T-helper 2 cell treated with Interferon-gamma antibody and Interleukin-4, amounts not matched to agents 5 μg/mL and 100 μg/mL, for 36 hours (primary cell): ENCODE measurements around the gene SSR3.
"Not testable (repeated sequence)": the region's sequence is repeated elsewhere in the genome, so short reads cannot be mapped to it uniquely, and the experiment has no call there.

Source experiments
- DNase-seq: peaks from one replicate; pipeline ENCODE4 v3.0.0; 2021; ENCODE audit warnings: low spot score
- H3K27ac Mint-ChIP-seq: one replicate; pipeline ENCODE4 v1.8.0; 2021; ENCODE audit warnings: mild to moderate bottlenecking, mixed read lengths
- H3K27me3 Mint-ChIP-seq: one replicate; pipeline ENCODE4 v1.8.0; 2021; ENCODE audit warnings: low read depth, mixed read lengths
- H3K36me3 Mint-ChIP-seq: one replicate; pipeline ENCODE4 v1.8.0; 2021; ENCODE audit warnings: low read depth, mixed read lengths
- H3K4me1 Mint-ChIP-seq: one replicate; pipeline ENCODE4 v1.8.0; 2021; ENCODE audit warnings: low read depth, mixed read lengths
- H3K4me3 Mint-ChIP-seq: one replicate; pipeline ENCODE4 v1.8.0; 2022; ENCODE audit warnings: mild to moderate bottlenecking, moderate library complexity, mixed read lengths
- H3K9me3 Mint-ChIP-seq: one replicate; pipeline ENCODE4 v1.8.0; 2021; ENCODE audit warnings: mixed read lengths

SSR3 gene

GRCh38 chr3:156583469-156583868 lies 28.6 kb upstream of the SSR3 start:
- Mint-ChIP-seq H3K4me1 (peaks cover 8% of the 10 kb centered on the region), H3K9me3 (no peaks in the 10 kb centered on the region), H3K4me3 (no peak overlapping the region), H3K27me3 (peaks cover 12% of the 10 kb centered on the region), H3K27ac (no peak overlapping the region), H3K36me3 (no peaks in the 10 kb centered on the region)
- no peak for DNase-seq

- Mint-ChIP-seq H3K9me3 (no peaks in the 10 kb centered on the region), H3K4me1 (peaks cover 8% of the 10 kb centered on the region), H3K4me3 (no peak overlapping the region), H3K27me3 (peaks cover 12% of the 10 kb centered on the region), H3K36me3 (no peaks in the 10 kb centered on the region), H3K27ac (peak overlapping the region; percentile 2)
- no peak for DNase-seq
Observed at GRCh38 chr3:156582532-156583183, 27.7 kb upstream of the SSR3 start.

DNA sequence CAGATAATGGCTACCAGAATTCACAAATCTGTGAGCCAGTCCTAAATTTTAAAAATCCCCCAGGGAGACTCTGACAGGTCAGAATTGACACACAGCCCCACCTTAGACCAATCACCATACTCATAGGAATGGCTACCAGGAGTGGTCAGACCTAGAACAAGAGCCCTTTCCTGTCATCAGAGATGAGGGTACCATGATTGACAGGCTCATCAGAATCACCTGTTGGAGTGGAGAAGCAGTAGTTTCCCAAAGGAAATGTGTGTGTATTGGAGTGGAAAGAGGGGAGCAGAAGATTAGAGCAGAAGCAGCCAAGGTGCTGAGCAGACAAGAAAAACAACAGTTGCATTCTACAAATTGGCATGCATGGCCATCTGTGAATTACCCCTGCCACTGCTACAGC lies 27.0 kb upstream of the SSR3 start:
- DNase-seq, result no peak
- Mint-ChIP-seq H3K9me3 (no peaks in the 10 kb centered on the region), H3K36me3 (no peaks in the 10 kb centered on the region), H3K27me3 (peaks cover 16% of the 10 kb centered on the region), H3K4me3 (no peak overlapping the region), H3K4me1 (peaks cover 8% of the 10 kb centered on the region), H3K27ac (no peak overlapping the region)

DNA sequence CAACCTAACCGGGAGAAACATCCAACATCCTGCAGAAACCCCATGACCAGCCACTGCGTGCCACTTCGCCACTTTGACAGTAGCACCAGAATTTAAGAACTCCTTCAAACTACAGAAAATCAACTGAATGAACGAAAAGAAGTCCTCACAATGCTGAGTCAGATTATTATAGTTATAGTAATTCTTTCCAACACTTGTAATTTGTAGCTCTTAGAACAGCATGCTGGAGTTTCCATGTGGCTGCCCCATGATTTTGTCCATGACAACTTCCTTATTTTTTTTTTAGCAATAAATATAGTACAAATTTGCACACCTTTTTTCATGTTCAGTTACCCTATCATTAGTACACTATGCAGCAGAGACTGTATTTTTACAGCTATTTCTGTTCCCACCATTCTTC lies 26.1 kb upstream of the SSR3 start:
- Mint-ChIP-seq H3K4me1 (peaks cover 8% of the 10 kb centered on the region), H3K4me3 (no peak overlapping the region), H3K9me3 (no peaks in the 10 kb centered on the region), H3K27me3 (peaks cover 22% of the 10 kb centered on the region), H3K27ac (no peak overlapping the region), H3K36me3 (no peaks in the 10 kb centered on the region)
- no peak for DNase-seq

- peaks cover 30% of the 10 kb centered on the region for H3K27me3 Mint-ChIP-seq
- peaks cover 8% of the 10 kb centered on the region for H3K4me1 Mint-ChIP-seq
- DNase-seq, result no peak
- H3K36me3 Mint-ChIP-seq, result no peaks in the 10 kb centered on the region
- H3K4me3 Mint-ChIP-seq, result no peak overlapping the region
- H3K27ac Mint-ChIP-seq, result no peak overlapping the region
- H3K9me3 Mint-ChIP-seq, result no peaks in the 10 kb centered on the region
Observed at GRCh38 chr3:156579427-156579851, 24.5 kb upstream of the SSR3 start.

DNA sequence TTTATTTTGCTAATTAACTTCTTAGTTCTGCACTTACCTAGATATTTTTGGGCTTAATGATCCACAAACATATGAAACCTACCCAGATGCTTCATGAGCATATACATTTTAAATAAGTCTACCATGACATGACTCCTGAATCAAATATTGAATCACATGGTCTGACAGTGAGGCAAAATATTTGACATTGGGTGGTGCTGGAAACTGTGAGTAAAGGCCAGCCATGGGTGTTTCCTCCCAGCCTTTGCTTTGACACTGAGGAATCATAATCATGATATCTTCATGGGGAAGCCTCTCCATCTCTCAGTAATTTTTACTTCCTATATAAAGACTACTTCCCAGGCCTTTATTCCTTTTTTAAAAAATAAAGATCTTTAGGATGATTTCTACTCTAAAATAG lies 22.8 kb upstream of the SSR3 start:
- Mint-ChIP-seq H3K27me3 (peaks cover 42% of the 10 kb centered on the region), H3K9me3 (no peaks in the 10 kb centered on the region), H3K36me3 (no peaks in the 10 kb centered on the region), H3K4me1 (no peaks in the 10 kb centered on the region), H3K4me3 (no peak overlapping the region), H3K27ac (no peak overlapping the region)
- no peak for DNase-seq

- H3K4me1 Mint-ChIP-seq, result no peaks in the 10 kb centered on the region
- no peak overlapping the region for H3K4me3 Mint-ChIP-seq
- H3K27ac Mint-ChIP-seq, result peak overlapping the region; percentile 39
- no peaks in the 10 kb centered on the region for H3K36me3 Mint-ChIP-seq
- no peak for DNase-seq
- peaks cover 52% of the 10 kb centered on the region for H3K27me3 Mint-ChIP-seq
- H3K9me3 Mint-ChIP-seq, result no peaks in the 10 kb centered on the region
Observed at GRCh38 chr3:156576651-156577348, 21.9 kb upstream of the SSR3 start.

GRCh38 chr3:156576051-156576450 lies 21.1 kb upstream of the SSR3 start:
- H3K4me1 Mint-ChIP-seq, result no peaks in the 10 kb centered on the region
- no peak for DNase-seq
- no peaks in the 10 kb centered on the region for H3K36me3 Mint-ChIP-seq

DNA sequence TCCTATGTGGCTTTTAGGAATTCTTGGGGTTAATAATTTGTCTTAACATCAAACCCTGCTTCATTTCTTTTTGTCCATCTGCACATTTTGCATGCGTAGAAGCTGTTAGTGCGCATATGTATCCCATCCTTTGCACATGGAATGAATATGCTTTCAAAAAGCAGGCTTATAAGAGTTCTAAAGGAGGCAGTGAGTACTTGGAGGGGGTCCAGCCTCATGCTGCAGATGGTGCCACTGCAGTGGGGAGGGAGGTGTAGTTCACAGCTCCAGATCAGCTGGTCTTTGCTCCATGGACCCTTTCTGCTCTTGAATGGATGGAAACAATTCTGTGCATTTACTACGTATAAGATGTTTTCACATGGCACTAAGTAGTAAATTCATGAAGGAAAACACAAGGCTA lies 20.7 kb upstream of the SSR3 start:
- H3K27me3 Mint-ChIP-seq, result peaks cover 58% of the 10 kb centered on the region
- H3K27ac Mint-ChIP-seq, result no peak overlapping the region
- H3K36me3 Mint-ChIP-seq, result no peaks in the 10 kb centered on the region
- H3K9me3 Mint-ChIP-seq, result no peaks in the 10 kb centered on the region
- no peak for DNase-seq
- H3K4me3 Mint-ChIP-seq, result no peak overlapping the region
- no peaks in the 10 kb centered on the region for H3K4me1 Mint-ChIP-seq

More at GRCh38 chr3:156576051-156576450, 21.1 kb upstream of the SSR3 start:
- no peak overlapping the region for H3K27ac Mint-ChIP-seq
- peaks cover 54% of the 10 kb centered on the region for H3K27me3 Mint-ChIP-seq
- no peak overlapping the region for H3K4me3 Mint-ChIP-seq
- H3K9me3 Mint-ChIP-seq, result no peaks in the 10 kb centered on the region

DNA sequence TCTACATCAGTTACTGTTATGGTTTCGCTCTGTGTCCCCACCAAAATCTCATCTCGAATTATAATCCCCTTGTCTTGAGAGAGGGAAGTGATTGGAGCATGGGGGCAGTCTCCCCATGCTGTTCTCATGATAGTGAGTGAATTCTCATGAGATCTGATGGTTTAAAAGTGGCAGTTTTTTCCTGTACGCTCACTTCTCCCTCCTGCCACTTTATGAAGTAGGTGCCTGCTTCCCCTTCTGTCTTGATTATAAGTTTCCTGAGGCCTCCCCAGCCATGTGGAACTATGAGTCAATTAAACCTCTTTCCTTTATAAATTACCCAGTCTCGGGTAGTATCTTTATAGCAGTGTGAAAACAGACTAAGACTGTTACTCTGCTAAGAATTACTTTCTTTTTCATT lies 15.0 kb upstream of the SSR3 start:
- H3K4me1 Mint-ChIP-seq, H3K36me3 Mint-ChIP-seq, H3K27ac Mint-ChIP-seq, H3K4me3 Mint-ChIP-seq, DNase-seq, H3K9me3 Mint-ChIP-seq: not testable (repeated sequence)
- H3K27me3 Mint-ChIP-seq, result peaks cover 45% of the 10 kb centered on the region

DNA sequence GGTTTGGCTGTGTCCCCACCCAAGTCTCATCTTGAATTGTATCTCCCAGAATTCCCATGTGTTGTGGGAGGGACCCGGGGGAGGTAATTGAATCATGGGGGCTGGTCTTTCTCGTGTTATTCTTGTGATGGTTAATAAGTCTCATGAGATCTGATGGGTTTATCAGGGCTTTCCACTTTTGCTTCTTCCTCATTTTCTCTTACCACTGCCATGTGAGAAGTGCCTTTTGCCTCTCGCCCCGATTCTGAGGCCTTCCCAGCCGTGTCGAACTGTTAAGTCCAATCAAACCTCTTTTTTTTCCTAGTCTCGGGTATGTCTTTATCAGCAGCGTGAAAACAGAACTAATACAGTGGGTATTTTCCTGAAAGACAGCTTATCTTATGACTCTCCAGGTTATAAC lies 14.1 kb upstream of the SSR3 start:
- H3K36me3 Mint-ChIP-seq, DNase-seq, H3K4me1 Mint-ChIP-seq, H3K27ac Mint-ChIP-seq, H3K9me3 Mint-ChIP-seq, H3K4me3 Mint-ChIP-seq: not testable (repeated sequence)
- H3K27me3 Mint-ChIP-seq, result peaks cover 41% of the 10 kb centered on the region

DNA sequence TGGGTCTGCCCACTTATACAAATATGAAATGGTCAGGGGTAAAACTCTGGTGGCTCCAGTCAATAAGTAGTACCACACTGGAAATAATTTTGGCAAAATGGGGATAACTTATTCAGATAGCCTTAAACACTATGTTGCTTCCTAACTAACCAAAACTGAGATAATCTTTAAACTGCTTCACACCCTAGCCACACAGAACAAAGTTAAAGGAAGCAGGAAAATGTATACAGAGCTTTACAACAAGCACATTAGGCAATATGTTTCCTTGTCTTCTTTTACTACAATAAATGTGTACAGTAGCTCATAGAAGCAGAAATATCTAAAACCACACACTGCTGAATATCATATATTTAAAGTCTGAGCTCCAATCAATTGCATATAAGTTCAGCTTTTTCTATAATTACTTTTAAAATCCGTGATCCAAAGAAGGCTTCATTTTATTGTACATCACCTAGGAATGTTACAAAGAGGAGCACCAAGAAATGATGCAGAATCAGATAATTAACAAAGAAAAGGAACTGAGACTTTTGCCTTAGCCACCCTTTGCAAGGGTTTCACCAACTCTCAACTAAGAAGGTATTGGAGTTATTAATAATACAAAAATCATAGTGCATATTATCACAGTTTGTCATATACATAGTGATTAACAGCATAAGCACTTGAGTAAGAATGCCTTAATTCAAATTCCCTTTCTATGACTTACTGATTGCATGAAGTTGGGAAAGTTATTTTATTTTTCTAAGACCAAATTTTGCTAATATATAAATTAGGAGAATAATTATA lies 9.2 kb upstream of the SSR3 start:
- no peak overlapping the region for H3K4me3 Mint-ChIP-seq
- no peak overlapping the region for H3K27ac Mint-ChIP-seq
- H3K36me3 Mint-ChIP-seq, result no peaks in the 10 kb centered on the region

GRCh38 chr3:156562486-156562885 lies 7.6 kb upstream of the SSR3 start:
- not testable (repeated sequence) for H3K4me1 Mint-ChIP-seq, H3K27ac Mint-ChIP-seq, H3K9me3 Mint-ChIP-seq, H3K4me3 Mint-ChIP-seq, H3K36me3 Mint-ChIP-seq, DNase-seq
- H3K27me3 Mint-ChIP-seq, result peaks cover 30% of the 10 kb centered on the region

More for the DNA sequence above, 9.2 kb upstream of the SSR3 start:
- DNase-seq, result no peak
- Mint-ChIP-seq H3K9me3 (no peaks in the 10 kb centered on the region), H3K27me3 (peaks cover 30% of the 10 kb centered on the region), H3K4me1 (peaks cover 2% of the 10 kb centered on the region)

GRCh38 chr3:156561533-156561932 lies 6.6 kb upstream of the SSR3 start:
- peaks cover 2% of the 10 kb centered on the region for H3K4me1 Mint-ChIP-seq
- no peaks in the 10 kb centered on the region for H3K36me3 Mint-ChIP-seq
- no peaks in the 10 kb centered on the region for H3K9me3 Mint-ChIP-seq
- peaks cover 28% of the 10 kb centered on the region for H3K27me3 Mint-ChIP-seq
- H3K4me3 Mint-ChIP-seq, result no peak overlapping the region
- no peak overlapping the region for H3K27ac Mint-ChIP-seq
- no peak for DNase-seq
